Fibroblast of mammary gland (primary cell): ENCODE measurements around the gene COMP.

Source experiments
- DNase-seq: peaks from one replicate; pipeline ENCODE4 v3.0.0-alpha.2; 2010; ENCODE audit warnings: low read depth
- H3K4me3 ChIP-seq: 2 replicates; pipeline ENCODE4 v1.5.1; 2011; ENCODE audit warnings: low read depth, mild to moderate bottlenecking, low read length, moderate library complexity; ENCODE audit not compliant: control insufficient read depth
- TF ChIP-seq, protein P1 (sequence below): conservative IDR thresholded peaks from 2 replicates; pipeline ENCODE4 v1.5.1; 2011; ENCODE audit warnings: low read depth, low read length, inconsistent platforms; ENCODE audit not compliant: control insufficient read depth, insufficient read depth

The COMP gene

DNA sequence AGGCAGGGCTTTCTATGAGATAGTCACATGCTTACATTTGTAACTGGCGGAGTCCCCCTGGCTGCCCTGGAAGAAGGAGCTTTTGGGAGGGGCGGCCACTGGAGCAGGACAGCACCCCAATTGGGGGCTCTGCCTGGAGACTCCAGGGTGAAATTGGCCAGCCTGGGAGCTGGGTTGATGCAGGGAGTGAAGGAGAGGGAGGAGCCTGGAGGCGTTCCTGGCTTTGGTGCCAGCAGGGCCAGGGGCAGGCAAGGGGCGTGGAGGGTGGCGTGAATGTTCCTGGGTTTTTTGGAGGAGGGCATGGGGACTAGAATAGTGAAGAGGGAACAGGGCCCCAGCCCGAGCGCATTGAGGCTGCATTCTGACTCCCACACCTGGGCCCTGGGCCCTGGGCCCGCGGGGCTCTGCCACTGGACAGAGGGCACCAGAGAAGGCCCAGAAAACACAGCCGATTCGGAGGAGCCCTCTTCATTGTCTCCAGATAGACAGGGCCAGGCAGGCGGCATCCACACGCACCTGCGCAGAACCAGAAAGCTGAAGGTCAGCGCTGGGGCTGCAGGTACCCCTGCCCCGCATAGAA is 29.5 kb downstream of the COMP start:
- TF ChIP-seq, protein P1, sequence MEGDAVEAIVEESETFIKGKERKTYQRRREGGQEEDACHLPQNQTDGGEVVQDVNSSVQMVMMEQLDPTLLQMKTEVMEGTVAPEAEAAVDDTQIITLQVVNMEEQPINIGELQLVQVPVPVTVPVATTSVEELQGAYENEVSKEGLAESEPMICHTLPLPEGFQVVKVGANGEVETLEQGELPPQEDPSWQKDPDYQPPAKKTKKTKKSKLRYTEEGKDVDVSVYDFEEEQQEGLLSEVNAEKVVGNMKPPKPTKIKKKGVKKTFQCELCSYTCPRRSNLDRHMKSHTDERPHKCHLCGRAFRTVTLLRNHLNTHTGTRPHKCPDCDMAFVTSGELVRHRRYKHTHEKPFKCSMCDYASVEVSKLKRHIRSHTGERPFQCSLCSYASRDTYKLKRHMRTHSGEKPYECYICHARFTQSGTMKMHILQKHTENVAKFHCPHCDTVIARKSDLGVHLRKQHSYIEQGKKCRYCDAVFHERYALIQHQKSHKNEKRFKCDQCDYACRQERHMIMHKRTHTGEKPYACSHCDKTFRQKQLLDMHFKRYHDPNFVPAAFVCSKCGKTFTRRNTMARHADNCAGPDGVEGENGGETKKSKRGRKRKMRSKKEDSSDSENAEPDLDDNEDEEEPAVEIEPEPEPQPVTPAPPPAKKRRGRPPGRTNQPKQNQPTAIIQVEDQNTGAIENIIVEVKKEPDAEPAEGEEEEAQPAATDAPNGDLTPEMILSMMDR: no peak
- no peak for DNase-seq
- no peak overlapping the region for H3K4me3 ChIP-seq

DNA sequence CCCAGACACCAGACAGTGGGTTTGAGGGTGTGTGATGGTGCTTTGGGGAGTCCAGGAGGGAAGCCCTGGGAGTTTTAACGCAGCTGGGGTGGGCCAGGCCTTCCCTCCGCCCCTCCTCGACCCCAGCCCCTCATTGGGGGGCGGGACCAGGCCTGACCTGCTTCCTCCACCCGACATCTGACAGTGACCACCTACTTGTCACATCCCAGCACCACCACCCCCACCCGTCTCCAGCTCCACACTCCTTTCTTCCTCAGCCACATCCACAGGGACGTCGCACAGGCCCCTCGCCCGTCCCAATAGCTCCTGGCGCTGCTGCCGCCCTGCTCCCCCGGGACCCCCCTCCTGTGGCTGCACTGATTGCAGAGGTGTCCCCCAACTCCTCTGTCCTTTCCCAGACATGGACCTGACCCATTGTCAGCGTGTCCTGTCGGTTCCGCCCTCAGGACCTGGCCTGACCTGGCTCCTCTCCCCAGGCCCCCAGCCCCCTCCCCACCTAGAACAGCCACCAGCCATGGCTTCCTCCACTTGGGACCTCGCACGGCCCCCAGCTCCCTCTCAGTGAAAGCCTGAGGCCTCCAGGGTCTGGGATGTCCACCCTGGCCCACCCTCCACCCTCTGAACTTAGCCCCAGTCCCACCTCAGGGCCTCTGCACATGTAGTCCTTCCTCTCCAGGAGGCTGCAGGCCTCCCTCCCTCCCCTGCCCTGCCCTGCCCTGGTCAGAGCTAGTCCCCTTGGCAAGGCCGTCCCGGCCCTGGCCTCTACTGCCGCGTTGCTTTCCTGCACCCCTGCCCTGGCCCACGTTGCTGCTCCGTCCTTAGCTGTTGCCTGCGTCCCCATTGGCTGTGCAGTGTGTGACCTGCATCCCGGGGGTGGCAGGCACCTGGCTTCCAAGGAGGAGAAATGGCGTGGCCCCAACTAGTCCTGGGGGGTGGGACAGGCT is 30.4 kb downstream of the COMP start:
- TF ChIP-seq, protein P1: no peak
- DNase-seq: no peak
- H3K4me3 ChIP-seq: no peak overlapping the region

DNA sequence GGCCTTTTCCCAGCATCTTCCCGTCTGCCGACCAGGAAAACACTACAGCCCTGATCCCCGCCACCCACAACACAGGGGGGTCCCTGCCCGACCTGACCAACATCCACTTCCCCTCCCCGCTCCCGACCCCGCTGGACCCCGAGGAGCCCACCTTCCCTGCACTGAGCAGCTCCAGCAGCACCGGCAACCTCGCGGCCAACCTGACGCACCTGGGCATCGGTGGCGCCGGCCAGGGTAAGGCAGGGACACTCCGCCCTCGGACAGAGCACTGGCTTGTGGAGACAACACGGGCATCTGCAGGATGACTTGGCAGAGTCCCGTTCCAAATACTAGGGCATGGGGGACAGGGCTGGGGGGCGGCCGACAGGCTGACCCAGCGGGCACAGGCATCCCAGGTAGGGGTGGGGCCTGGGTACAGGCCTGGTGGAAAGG is 31.1 kb downstream of the COMP start:
- H3K4me3 ChIP-seq: no peak overlapping the region
- TF ChIP-seq, protein P1: no peak
- no peak for DNase-seq

DNA sequence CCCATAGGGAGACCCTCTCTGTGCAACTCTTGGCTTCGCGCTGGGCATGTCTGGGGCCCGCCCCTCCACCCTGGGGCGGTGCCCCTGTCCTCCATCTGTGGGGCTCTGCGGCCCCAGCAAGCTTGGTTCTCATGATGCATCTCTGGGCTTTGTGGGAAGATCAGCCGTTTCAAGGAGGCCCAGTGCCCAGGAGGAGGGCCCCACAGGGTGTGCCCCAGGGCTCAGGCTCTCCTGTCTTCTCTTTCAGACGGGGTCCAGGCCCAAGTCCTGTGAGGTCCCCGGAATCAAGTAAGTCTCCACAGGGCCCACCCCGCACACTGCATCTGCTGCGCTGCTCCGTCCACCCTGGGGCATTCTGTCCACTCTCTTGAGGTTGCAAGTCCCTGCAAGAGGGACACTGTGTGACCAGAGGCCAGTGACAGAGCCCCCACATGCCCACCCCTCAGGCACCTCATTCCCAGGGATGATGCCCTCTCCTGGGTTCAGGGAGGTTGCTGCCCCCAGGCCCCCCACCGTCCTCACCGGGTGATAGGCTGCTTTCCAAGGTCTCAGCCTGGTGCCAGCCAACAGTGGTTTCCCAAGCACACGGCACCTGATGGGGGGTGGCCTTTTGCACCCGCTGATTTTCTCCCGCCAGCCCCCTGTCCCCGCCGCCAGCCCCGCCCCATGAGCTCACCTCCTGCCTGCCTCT is 31.7 kb downstream of the COMP start:
- no peak overlapping the region for H3K4me3 ChIP-seq
- TF ChIP-seq, protein P1: no peak
- no peak for DNase-seq

DNA sequence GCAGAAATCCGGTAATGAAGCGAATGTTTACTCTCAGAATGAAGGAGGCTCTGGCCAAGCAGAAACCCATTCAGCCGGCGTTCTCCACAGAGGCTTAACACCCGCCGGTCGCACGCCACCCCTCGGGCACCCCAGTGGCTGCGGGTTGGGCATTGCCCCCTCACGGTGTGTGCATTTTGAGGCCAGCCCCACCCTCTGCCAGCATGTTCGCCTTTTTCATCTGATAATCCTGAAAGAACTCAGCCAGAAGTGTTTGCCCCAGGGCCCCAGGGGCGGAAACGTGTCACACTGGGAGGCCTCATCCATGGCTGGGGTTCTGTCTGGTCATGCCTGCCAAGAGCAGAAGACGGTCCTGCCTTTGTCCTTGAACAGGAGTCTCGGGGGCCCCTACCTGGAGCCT is 34.2 kb downstream of the COMP start:
- DNase-seq: no peak
- H3K4me3 ChIP-seq: no peak overlapping the region
- TF ChIP-seq, protein P1: no peak

DNA sequence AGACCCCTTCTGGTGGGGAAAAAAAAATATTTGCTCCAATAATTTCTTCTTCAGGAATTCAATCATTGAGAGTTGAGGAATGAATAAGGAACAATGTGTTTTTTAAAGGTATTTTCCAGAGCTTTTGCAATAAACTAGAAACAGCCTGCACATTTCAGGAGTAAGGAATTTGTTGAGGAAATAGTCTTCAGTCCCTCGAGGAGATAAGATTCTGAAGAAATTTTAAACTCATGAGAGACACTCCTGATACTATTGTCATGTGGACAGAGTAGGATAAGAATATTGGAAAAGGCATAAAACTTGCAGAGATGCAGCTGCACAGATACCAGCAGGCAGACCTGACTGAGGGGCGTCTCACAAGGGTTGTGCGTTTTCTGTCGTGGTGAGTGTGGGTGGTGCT is 36.6 kb downstream of the COMP start:
- no peak for DNase-seq
- TF ChIP-seq, protein P1: no peak
- H3K4me3 ChIP-seq: no peak overlapping the region
